ENCODE measurements around the gene STAC3. TPM values are rescaled to one million over a fixed set of nuclear protein-coding genes. Genes with fewer than 3 reads are reported as not detected.
A peak's percentile ranks its signal among the peaks of the same experiment; 100 is the strongest.

Gene STAC3
- total and polyA plus RNA-seq, 4 donors, result 0.19 to 1.3 (median 0.96) TPM

- no peak overlapping the region for H3K9ac ChIP-seq (ENCODE audit: low read depth in 1 of 2, low read length in 2 of 2)
- DNase-seq (ENCODE audit: low spot score), result no peak
- no peaks in the 10 kb centered on the region for H3K27me3 ChIP-seq (ENCODE audit: control insufficient read depth in 4 of 4, insufficient read depth in 4 of 4, low read length in 3 of 4)
- peaks cover 2 to 44% (median 39%) of the 10 kb centered on the region in 4 donors for H3K36me3 ChIP-seq (ENCODE audit: control insufficient read depth in 4 of 4, insufficient read depth in 3 of 4, low read depth in 1 of 4, low read length in 3 of 4)
- peak overlapping the region; percentile 5 to 64 for H3K27ac ChIP-seq (ENCODE audit: low read depth in 1 of 2, low read length in 2 of 2)
- H3K9me3 ChIP-seq (ENCODE audit: control insufficient read depth in 4 of 4, low read length in 3 of 4), result no peaks in the 10 kb centered on the region
- 91% methylated on average over 15 of the region's 15 CpGs for WGBS
- H3K4me1 ChIP-seq (ENCODE audit: control insufficient read depth in 4 of 4, insufficient read depth in 4 of 4, low read length in 3 of 4), result peaks cover 0 to 4% (median 3%) of the 10 kb centered on the region in 4 donors
- TF ChIP-seq NR2F2 (IDR thresholded peaks at IDR 0.05) (no peak), RXRA (IDR thresholded peaks at IDR 0.05) (no peak), EGR1 (IDR thresholded peaks at IDR 0.05; ENCODE audit: low read depth in 2 of 2) (no peak), REST (IDR thresholded peaks at IDR 0.05) (no peak), ZBTB33 (IDR thresholded peaks at IDR 0.05) (no peak), HNF4G (IDR thresholded peaks at IDR 0.05) (no peak), FOXA2 (IDR thresholded peaks at IDR 0.05) (no peak)
- H3K4me3 ChIP-seq (ENCODE audit: low read depth in 1 of 3, low read length in 3 of 3), result no peak overlapping the region
Measured at GRCh38 chr12:57278465-57279381, 27.7 kb upstream of the STAC3 start.

GRCh38 chr12:57276935-57277563 is 26.1 kb upstream of the STAC3 start:
- Histone ChIP-seq H3K36me3 (ENCODE audit: control insufficient read depth in 4 of 4, insufficient read depth in 3 of 4, low read depth in 1 of 4, low read length in 3 of 4) (peaks cover 6 to 40% (median 38%) of the 10 kb centered on the region in 4 donors), H3K27me3 (ENCODE audit: control insufficient read depth in 4 of 4, insufficient read depth in 4 of 4, low read length in 3 of 4) (no peaks in the 10 kb centered on the region), H3K9me3 (ENCODE audit: control insufficient read depth in 4 of 4, low read length in 3 of 4) (no peaks in the 10 kb centered on the region), H3K9ac (ENCODE audit: low read depth in 1 of 2, low read length in 2 of 2) (no peak overlapping the region), H3K4me1 (ENCODE audit: control insufficient read depth in 4 of 4, insufficient read depth in 4 of 4, low read length in 3 of 4) (peaks cover 0 to 4% (median 3%) of the 10 kb centered on the region in 4 donors), H3K27ac (ENCODE audit: low read depth in 1 of 2, low read length in 2 of 2) (no peak overlapping the region), H3K4me3 (ENCODE audit: low read depth in 1 of 3, low read length in 3 of 3) (no peak overlapping the region)
- TF ChIP-seq FOXA2 (IDR thresholded peaks at IDR 0.05), result no peak
- TF ChIP-seq GABPA (IDR thresholded peaks at IDR 0.05 in 1 of 2, conservative IDR thresholded peaks at IDR 0.05 in 1 of 2), result no peak
- no peak for TF ChIP-seq NR2F2 (IDR thresholded peaks at IDR 0.05)
- no peak for TF ChIP-seq HNF4A (conservative IDR thresholded peaks at IDR 0.05)
- TF ChIP-seq TAF1 (conservative IDR thresholded peaks at IDR 0.05), result no peak
- TF ChIP-seq CTCF (IDR thresholded peaks at IDR 0.05; ENCODE audit: low read depth, low read length, missing input control), result peak; percentile 57
- TF ChIP-seq RAD21 (IDR thresholded peaks at IDR 0.05), result peak; percentile 76 to 77
- TF ChIP-seq YY1 (IDR thresholded peaks at IDR 0.05), result no peak
- no peak for TF ChIP-seq RXRA (IDR thresholded peaks at IDR 0.05)
- no peak for TF ChIP-seq ZBTB33 (IDR thresholded peaks at IDR 0.05)
- no peak for TF ChIP-seq FOXA1 (IDR thresholded peaks at IDR 0.05)
- TF ChIP-seq EGR1 (IDR thresholded peaks at IDR 0.05; ENCODE audit: low read depth in 2 of 2), result peak in 1 of 2 donors; percentile 13
- TF ChIP-seq REST (IDR thresholded peaks at IDR 0.05), result no peak
- no peak for DNase-seq (ENCODE audit: low spot score)
- 49% methylated on average over 4 of the region's 4 CpGs for WGBS
